ENCODE data around the gene RAD51B.

Gene RAD51B

DNA sequence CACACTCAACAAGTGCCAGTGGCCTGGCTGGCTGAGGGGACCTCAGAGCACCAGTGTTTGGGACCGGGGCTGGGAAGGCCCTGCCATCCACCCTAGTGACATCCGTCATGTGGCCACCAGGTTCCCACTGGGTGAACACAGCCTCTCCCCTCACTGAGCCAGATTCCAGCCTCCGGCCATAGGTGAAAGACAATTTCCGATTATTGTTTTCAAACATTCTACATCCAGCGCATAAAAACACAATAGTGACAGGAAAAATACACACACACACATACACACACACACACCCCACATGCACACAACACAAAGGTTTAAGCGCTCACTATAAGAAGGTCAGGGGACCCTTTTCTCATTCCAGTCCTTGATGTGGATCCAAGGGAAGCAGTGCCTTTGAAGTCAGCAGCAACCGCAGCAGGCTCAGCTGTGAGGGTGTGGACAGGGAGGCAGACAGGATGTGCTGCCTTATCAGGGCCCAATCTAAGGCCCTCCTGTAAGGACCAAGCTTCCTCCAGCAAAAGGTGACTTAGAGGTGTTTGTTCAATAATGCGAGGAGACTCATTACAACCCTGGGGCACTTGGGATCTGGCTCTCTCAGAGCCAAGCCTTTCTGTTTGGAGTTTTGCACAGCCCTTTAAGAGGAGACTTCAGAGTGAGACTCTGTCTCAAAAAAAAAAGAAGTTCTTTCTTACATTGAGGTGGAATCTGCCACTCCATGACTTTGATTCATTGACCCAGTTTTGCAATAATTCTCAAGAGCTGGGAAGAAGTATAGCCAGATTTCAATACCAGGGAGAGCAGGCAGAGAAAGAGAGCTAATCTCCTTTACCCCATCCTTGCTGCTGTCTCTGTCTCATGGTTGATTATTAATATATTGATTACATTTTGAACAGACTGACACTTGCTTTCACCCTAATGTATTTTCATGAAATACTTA lies 745.5 kb downstream of the RAD51B start:
- DNase-seq (ENCODE audit: insufficient read length, low spot score) (no peak), FAIRE-seq (peak; percentile 89)

DNA sequence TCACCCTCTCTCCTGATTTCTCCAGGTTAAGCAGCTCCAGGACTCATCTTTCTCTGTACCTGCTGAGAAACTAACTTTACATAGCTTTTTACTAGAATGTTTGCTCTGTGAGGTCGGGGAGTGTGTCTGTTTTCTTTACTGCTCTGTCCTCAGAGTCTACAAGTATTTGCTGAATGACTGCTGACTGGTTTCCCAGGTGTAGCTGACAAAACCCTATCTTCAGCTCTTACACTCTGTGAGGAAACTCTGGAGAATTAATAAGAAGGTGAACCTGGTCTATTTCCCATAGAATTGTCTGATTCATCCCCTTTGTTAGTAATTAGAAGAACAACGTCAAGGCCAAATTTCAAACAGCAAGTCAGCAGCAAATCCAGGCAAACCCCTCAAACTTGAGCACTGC lies 746.5 kb downstream of the RAD51B start:
- DNase-seq (ENCODE audit: insufficient read length, low spot score) (no peak), FAIRE-seq (no peak)

DNA sequence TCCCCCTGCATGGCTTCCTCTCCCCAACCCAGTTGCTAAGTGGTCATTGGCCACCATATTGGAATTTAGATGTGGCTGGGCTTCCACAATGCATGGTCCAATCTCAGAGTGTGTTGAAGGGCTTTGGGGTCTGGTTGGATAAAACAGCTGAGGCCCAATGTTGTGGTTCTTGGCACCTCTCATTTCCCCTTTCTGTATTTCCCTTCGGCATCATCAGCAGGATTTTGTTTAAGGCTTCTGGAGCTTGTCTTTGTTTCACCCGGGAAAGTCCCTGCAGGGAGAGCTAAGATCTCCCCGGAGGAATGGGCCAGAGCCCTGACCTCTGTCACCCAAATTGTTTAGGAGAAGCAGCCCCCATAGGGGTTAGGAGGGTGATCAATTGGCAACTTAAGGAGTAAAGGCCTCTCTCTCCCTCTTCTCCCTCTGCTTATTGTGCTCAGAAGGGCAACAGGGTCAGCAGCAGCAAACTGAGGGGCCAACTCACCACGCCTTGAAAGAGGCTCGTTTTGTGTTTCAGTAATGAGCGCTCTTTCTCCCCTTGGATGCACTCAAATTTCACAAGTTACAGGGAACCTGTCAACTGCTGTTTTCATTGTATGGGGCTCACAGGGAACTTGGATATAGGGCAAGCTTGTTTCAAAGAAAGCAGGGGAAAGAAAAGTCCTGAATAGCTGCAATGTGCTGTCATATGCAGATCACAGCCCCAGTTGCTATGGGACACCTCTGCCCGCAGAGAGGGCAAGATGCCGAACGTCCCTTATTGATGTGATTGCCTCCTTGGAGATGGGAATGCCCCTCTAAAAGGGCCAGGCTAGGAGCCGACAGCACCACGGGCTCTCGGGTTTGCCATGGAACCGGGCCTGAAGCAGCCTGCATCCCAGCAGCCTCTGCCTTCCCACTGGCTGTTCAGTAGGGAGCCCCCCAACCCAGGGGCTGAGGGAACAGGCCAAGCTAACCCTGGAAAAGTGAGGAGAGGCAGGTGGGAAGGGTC lies 749.6 kb downstream of the RAD51B start:
- peak; percentile 38 for FAIRE-seq
- DNase-seq (ENCODE audit: insufficient read length, low spot score), result no peak

DNA sequence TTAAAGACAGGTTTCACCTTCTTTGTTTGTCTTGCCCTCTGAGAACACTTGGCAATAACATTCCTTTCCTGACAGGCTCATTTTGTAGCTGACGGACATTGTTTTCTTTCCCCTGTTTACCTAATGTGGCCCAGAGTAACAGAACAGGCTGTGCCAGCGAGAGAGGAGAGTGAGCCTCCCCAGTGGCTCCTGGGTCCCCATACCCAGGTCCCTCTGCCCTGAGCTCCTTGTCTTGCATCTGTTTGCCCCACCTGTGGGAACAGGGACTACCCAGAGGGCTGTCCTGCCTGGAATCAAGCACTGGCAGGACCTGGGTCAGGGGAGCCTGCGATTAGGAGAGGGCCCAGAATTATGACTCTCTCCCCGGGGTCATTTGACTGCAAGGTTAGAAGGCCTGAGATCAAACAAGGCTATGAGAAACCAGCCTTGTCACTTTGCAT lies 750.4 kb downstream of the RAD51B start:
- FAIRE-seq, result no peak

DNA sequence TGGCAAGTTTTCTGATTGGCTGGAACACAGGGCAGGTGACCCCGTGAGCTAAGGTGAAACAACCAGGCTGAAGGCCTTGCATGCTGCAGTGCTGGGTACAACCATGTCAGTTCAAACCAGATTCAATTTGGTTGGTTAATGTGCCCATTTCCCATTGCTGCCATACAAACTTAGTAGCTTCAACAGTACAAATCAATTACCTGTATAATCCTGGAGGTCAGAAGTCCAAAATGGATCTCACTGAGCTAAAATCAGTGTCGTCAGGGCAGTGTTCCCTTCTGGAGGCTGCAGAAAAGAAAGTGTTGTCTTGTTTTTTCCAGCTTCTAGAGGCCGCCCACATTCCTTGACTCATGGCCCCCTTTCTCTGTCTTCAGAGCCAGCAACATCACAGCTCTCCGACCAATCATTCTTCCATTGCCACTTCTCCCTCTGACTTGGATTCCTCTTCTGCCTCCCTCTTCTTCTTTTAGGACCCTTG lies 751.6 kb downstream of the RAD51B start:
- no peak for DNase-seq (ENCODE audit: insufficient read length, low spot score)
- peak; percentile 92 for FAIRE-seq

More for the DNA sequence above, 750.4 kb downstream of the RAD51B start:
- DNase-seq (ENCODE audit: insufficient read length, low spot score), result no peak

DNA sequence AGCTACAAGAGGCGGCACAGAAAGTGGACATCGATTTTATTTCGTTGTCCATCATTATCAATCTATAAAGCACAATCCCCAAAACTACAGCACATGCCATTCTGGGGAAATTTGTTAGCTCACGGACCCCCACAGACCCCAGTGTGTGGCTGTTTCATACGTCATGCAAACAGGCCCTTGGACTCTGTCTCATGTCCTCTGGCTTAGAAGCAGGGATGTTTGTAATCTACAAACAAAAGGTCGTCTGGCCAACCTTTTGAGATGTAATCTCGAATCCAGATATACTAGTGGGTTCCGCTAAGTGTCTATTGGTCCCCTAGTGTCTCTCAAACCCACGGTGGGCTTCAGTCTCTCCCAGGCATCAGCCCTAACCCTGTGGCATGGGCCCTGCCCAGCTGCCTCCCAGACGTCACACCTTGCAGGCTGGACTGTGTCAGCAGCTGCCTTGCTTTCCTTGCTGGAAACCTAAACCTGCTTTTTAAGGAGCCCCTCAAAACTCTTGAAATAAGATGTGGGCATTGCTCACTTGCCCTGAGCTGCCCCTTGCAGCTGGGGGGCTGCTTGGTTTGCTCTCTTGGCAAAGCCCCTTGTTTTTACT lies 752.4 kb downstream of the RAD51B start:
- FAIRE-seq, result no peak
- no peak for DNase-seq (ENCODE audit: insufficient read length, low spot score)

GRCh38 chr14:68573126-68573525 lies 753.5 kb downstream of the RAD51B start:
- DNase-seq (ENCODE audit: insufficient read length, low spot score) (no peak), FAIRE-seq (no peak)

DNA sequence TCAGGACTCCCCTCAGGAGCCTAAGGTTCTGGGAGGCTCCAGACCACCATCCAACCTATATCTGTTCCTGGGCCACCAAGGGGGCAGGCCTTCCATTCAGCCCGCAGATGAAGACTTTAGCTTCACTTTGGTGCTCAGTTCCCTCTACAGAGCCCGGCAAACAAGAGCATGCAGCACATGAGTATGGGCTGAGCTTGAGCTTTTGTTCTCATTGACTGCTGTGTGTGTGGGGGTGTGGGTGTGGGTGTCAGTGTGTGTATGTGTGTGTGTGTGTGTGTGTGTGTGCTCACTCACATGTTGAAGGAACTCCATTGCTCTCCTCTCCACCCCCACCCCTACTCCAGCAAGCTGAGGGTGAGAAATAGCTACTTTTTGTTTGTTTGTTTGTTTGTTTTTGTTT lies 754.1 kb downstream of the RAD51B start:
- DNase-seq (ENCODE audit: insufficient read length, low spot score) (no peak), FAIRE-seq (peak; percentile 20)

DNA sequence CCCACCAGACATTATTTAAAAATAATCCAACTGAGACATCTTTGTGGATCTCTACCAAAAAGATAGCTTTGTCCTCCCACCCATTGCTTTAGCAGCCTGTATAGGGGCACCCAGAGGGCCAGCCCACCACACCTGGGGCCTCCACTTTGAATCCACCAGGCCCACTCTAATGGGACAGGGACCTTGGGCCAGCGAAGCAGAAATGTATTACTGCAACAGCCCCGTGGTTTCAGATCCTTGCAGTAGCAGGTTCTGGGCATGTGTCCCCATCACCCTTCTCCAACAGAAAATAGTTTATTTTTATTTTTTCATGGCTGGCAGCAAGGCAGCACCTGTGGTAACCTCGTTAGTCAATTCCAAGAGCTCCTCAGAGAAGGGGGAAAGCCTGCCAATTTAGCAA lies 754.9 kb downstream of the RAD51B start:
- no peak for DNase-seq (ENCODE audit: insufficient read length, low spot score)
- no peak for FAIRE-seq

DNA sequence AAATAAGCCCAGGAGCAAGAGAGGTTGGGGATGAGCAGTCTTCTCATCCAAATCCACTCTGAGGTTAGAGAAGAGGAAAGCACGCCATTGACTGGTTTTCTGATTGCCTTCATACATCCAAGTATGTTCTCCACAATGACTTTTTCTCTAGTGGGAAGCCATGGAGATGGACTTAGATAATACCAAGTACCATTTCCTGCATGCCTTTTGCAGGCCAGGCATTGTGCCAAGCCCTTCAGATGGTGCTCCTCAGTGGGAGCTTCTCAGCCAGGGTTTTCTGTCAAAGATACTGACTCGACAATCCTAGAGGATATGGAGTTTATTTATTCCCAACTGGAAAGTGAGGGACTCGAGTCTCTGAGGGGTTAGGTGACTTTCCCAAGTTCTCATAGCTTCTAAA lies 755.3 kb downstream of the RAD51B start:
- no peak for DNase-seq (ENCODE audit: insufficient read length, low spot score)
- FAIRE-seq, result peak; percentile 81

DNA sequence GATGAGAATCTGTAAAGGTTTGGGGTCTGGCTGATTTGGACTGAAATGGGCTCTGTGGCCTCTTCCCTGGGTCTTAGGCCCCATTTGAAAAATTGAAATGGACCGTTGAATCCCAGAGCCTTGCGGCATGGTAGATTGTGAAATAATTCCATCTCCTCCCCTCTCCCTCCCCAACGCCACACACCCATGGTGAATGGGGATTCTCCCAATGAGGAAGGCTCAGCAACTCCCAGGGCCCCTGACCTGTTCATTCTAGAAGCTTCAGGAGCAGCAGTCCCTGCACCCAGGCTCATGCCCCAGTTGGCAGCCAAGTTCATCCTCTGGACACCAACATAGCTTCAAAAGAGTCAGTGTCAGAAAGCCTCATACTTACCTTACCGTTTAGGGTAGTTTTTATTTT lies 755.8 kb downstream of the RAD51B start:
- no peak for FAIRE-seq
- DNase-seq (ENCODE audit: insufficient read length, low spot score), result no peak

DNA sequence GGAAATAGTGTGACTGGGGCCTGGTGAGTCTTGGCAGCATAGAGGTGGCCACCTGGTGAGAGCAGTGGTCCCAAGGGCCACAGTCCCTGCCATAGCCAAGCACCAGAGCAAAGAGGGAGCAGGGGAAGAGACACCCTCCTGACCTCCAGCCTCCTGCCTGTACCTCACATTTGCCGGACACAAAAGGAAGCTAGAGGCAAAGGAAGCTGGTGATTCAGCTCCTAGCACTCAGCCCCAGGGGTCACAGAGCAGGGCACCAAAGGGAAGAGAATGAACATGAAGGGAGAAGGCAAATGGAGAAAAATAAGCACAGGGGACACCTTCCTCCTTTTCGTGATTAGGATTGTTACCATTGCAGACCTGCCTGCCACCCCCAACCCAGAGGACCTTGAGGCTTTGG lies 756.5 kb downstream of the RAD51B start:
- no peak for FAIRE-seq
- no peak for DNase-seq (ENCODE audit: insufficient read length, low spot score)

GRCh38 chr14:68576496-68577244 lies 757.1 kb downstream of the RAD51B start:
- FAIRE-seq, result peak; percentile 99
- DNase-seq (ENCODE audit: insufficient read length, low spot score), result peak; percentile 96

- FAIRE-seq, result peak; percentile 100
- peak; percentile 100 for DNase-seq (ENCODE audit: insufficient read length, low spot score)
Observed at GRCh38 chr14:68577802-68578541, 758.4 kb downstream of the RAD51B start.

DNA sequence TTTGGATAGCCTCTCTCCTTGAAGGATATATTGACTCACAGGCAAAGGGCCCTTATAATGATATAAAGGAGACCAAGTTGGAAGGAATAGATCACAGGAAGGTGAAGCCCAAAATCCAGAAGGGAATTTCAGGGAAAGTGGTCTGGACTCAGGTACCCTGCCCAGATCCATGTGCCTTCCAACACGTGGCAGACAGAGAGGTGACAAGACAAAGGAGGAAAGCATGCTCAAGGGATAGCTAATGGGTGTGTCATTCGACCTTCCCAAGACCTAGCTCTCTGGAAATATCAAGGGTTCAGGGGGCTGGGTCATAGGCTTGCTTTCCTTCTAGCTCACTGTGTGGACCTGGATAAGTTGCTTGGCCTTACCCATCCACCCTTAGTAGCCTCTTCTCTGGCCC lies 759.0 kb downstream of the RAD51B start:
- DNase-seq (ENCODE audit: insufficient read length, low spot score) (no peak), FAIRE-seq (peak; percentile 92)

DNA sequence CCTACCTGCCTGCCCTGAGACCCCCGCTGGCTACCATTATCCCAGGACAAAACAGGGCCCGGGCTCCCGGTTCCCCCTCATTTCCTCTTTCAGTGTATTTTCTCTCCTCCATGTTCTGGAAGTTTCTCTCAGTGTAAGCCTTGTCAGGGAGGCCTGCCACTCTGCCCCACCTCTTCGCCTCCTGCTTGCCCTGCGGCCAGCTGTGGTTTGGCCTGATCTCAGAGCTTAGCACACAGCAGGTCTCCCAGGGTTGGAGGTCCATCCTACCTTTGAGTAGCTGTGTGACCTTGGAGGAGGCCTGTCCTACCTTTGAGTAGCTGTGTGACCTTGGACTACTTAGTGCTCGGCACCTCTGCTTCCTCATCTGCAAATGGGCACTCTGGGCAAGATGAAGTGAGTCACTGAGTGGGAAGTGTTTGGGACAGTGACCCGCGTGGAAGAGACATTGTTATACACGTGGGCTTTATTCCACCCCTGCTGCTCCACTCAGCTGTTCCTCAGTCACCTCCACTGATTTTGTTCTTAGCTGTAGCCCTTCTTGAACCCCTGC lies 760.6 kb downstream of the RAD51B start:
- FAIRE-seq (peak; percentile 98), DNase-seq (ENCODE audit: insufficient read length, low spot score) (no peak)

DNA sequence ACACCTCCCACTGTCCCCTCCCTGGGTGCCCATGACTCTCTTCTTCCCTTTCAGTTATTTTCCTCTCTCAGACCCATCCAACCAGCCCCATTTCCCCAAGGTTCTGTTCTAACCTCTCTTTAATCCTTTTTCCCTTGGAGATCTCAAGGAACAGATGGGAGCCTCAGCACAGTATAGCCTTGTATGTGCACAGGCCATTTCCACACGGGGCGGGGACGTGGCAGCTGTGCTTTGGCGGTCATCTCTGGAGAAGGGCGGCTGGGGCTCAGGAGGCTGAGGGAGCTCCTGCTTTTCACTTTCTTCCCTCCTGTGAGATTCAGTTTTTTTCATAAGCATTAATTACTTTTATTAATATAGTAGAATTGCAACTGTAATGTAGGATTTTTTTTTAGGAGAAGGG lies 761.1 kb downstream of the RAD51B start:
- FAIRE-seq (no peak), DNase-seq (ENCODE audit: insufficient read length, low spot score) (no peak)

GRCh38 chr14:68583548-68584280 lies 764.1 kb downstream of the RAD51B start:
- DNase-seq (ENCODE audit: insufficient read length, low spot score), result no peak
- FAIRE-seq, result no peak

All from HTR-8/SVneo (cell line).